ENCODE results near the gene CIDEB.

GRCh38 chr14:24297190-24297964 is 10.4 kb downstream of the CIDEB start:
- TF ChIP-seq CTCF (IDR thresholded peaks at IDR 0.05; ENCODE audit: insufficient read depth, low read length, poor library complexity, severe bottlenecking) (no peak), EZH2phosphoT487 (conservative IDR thresholded peaks at IDR 0.05; ENCODE audit: low read length) (no peak)
